H1 (cell line): ENCODE data around the gene ZNF366. TPM values are rescaled to one million over a fixed set of nuclear protein-coding genes. Genes with fewer than 3 reads are reported as not detected.
A peak's percentile ranks its signal among the peaks of the same experiment; 100 is the strongest.

Experiments
- CTCF ChIA-PET: fragments of 300-600 bp; sonication (Branson Sonifier 250); formaldehyde crosslinking; loops from one replicate; lab custom pipeline; 2021; ENCODE audit not compliant: partially characterized antibody; lab: Charles Lee
- POLR2A ChIA-PET: fragments of 300-600 bp; sonication (Branson Sonifier 250); formaldehyde crosslinking; loops from one replicate; lab custom pipeline; 2021; ENCODE audit warnings: inconsistent platforms; ENCODE audit not compliant: partially characterized antibody; lab: Charles Lee
- DNase-seq, 2 experiments: peaks; one replicate each; pipeline versions ENCODE4 v3.0.0 to v3.0.0-alpha.2; 2010 to 2022; ENCODE audit warnings: low spot score in 2 of 2, low read depth in 1 of 2, mixed read lengths in 1 of 2
- FAIRE-seq: peaks from 2 replicates; lab custom pipeline; 2011; peaks lifted over from hg19 to GRCh38; lab: Jason Lieb, UNC
- H2AFZ ChIP-seq: 2 replicates; pipeline ENCODE4 v1.8.1; 2012; ENCODE audit warnings: low read length, inconsistent platforms
- H2AK5ac ChIP-seq: 2 replicates; pipeline ENCODE4 v1.6.1; 2013; ENCODE audit warnings: low read depth, low read length
- H2BK120ac ChIP-seq: replicated peaks from 2 replicates; pipeline ENCODE3; 2013; ENCODE audit warnings: low read depth, low read length, inconsistent platforms
- H2BK12ac ChIP-seq: 2 replicates; pipeline ENCODE4 v1.6.1; 2013; ENCODE audit warnings: low read depth, low read length
- H2BK15ac ChIP-seq: 2 replicates; pipeline ENCODE4 v1.6.1; 2013; ENCODE audit warnings: low read length
- H2BK20ac ChIP-seq: 2 replicates; pipeline ENCODE4 v1.6.1; 2013; ENCODE audit warnings: low read length
- H2BK5ac ChIP-seq: 2 replicates; pipeline ENCODE4 v1.6.1; 2013; ENCODE audit warnings: low read depth, low read length
- H3K14ac ChIP-seq: 2 replicates; pipeline ENCODE4 v1.6.1; 2013; ENCODE audit warnings: inconsistent platforms; ENCODE audit not compliant: insufficient read length
- H3K18ac ChIP-seq: 2 replicates; pipeline ENCODE4 v1.6.1; 2013; ENCODE audit warnings: low read length; ENCODE audit errors: extremely low read depth
- H3K23ac ChIP-seq: 2 replicates; pipeline ENCODE4 v1.6.1; 2013; ENCODE audit warnings: inconsistent platforms; ENCODE audit not compliant: insufficient read length
- H3K23me2 ChIP-seq: 2 replicates; pipeline ENCODE4 v1.6.1; 2013; ENCODE audit warnings: low read depth, low read length
- H3K27ac ChIP-seq: 2 replicates; pipeline ENCODE4 v1.6.1; 2011; ENCODE audit warnings: low read depth, low read length, inconsistent platforms
- H3K27me3 ChIP-seq, 4 experiments: replicated peaks in 1 of 4; 1 replicate in 1 of 4; 2 replicates in 3 of 4; pipeline versions ENCODE4 v1.6.1 to v1.8.1; 2011 to 2013; ENCODE audit warnings: low read length in 3 of 4, mild to moderate bottlenecking in 3 of 4, inconsistent platforms in 2 of 4, mixed read lengths in 2 of 4, moderate library complexity in 1 of 4; ENCODE audit not compliant: control insufficient read depth in 3 of 4, insufficient read depth in 3 of 4; ENCODE audit errors: extremely low read depth in 1 of 4
- H3K36me3 ChIP-seq, 4 experiments: 2 replicates each; pipeline versions ENCODE4 v1.6.1 to v1.8.1; 2011 to 2013; ENCODE audit warnings: mild to moderate bottlenecking in 4 of 4, low read length in 3 of 4, moderate library complexity in 2 of 4, control low read depth in 1 of 4, inconsistent platforms in 1 of 4; ENCODE audit not compliant: insufficient read depth in 4 of 4, control insufficient read depth in 2 of 4
- H3K4ac ChIP-seq: replicated peaks from 2 replicates; pipeline ENCODE3; 2013; ENCODE audit warnings: low read length, low read depth, mixed read lengths, inconsistent platforms; ENCODE audit not compliant: insufficient read length
- H3K4me1 ChIP-seq, 4 experiments: replicated peaks in 1 of 4; 1 replicate in 1 of 4; 2 replicates in 3 of 4; pipeline versions ENCODE4 v1.6.1 to v1.8.1; 2011 to 2013; ENCODE audit warnings: low read length in 3 of 4, inconsistent platforms in 2 of 4, mixed read lengths in 1 of 4; ENCODE audit not compliant: insufficient read depth in 4 of 4, control insufficient read depth in 3 of 4
- H3K4me2 ChIP-seq, 2 experiments: 2 replicates each; pipeline versions ENCODE4 v1.6.1 to v1.8.1; 2011 to 2013; ENCODE audit warnings: low read depth in 2 of 2, low read length in 2 of 2, control low read depth in 1 of 2, inconsistent platforms in 1 of 2, mild to moderate bottlenecking in 1 of 2; ENCODE audit not compliant: insufficient read depth in 1 of 2
- H3K4me3 ChIP-seq, 4 experiments: fragments of 200-600, 300-600 bp in 1 of 4; sonication (generic), shearing (Covaris generic), sonication (Bioruptor Twin) in 1 of 4; 2 replicates each; pipeline versions ENCODE4 v1.5.1 to v1.8.1; 2011 to 2016; ENCODE audit warnings: low read length in 4 of 4, low read depth in 3 of 4, control low read depth in 2 of 4, inconsistent platforms in 2 of 4, mild to moderate bottlenecking in 2 of 4, mixed read lengths in 1 of 4, moderate library complexity in 1 of 4; ENCODE audit not compliant: insufficient read depth in 2 of 4; ENCODE audit errors: extremely low read depth in 1 of 4
- H3K56ac ChIP-seq: replicated peaks from 2 replicates; pipeline ENCODE3; 2013; ENCODE audit warnings: low read depth, mild to moderate bottlenecking, mixed read lengths, low read length, inconsistent platforms; ENCODE audit not compliant: insufficient read length
- H3K79me1 ChIP-seq: 2 replicates; pipeline ENCODE4 v1.6.1; 2013; ENCODE audit warnings: low read depth, low read length, control low read depth
- H3K79me2 ChIP-seq, 2 experiments: 2 replicates each; pipeline versions ENCODE4 v1.6.1 to v1.8.1; 2012 to 2013; ENCODE audit warnings: low read length in 2 of 2, mild to moderate bottlenecking in 2 of 2, inconsistent platforms in 1 of 2; ENCODE audit not compliant: insufficient read depth in 2 of 2, control insufficient read depth in 1 of 2
- H3K9ac ChIP-seq, 4 experiments: replicated peaks in 1 of 4; 1 replicate in 1 of 4; 2 replicates in 3 of 4; pipeline versions ENCODE4 v1.6.1 to v1.8.1; 2011 to 2013; ENCODE audit warnings: low read depth in 3 of 4, low read length in 3 of 4, control low read depth in 2 of 4, mild to moderate bottlenecking in 2 of 4, moderate library complexity in 2 of 4, inconsistent platforms in 1 of 4; ENCODE audit errors: extremely low read depth in 1 of 4
- H3K9me3 ChIP-seq, 2 experiments: 2 replicates each; pipeline versions ENCODE4 v1.6.1 to v1.8.1; 2012 to 2013; ENCODE audit warnings: mild to moderate bottlenecking in 2 of 2, moderate library complexity in 2 of 2, control low read depth in 1 of 2, inconsistent platforms in 1 of 2, low read depth in 1 of 2, low read length in 1 of 2, mixed read lengths in 1 of 2; ENCODE audit not compliant: insufficient read depth in 2 of 2
- H4K20me1 ChIP-seq, 2 experiments: replicated peaks in 1 of 2; 2 replicates each; pipeline versions ENCODE3 to v1.8.1; 2011 to 2013; ENCODE audit warnings: inconsistent platforms in 2 of 2, low read length in 2 of 2, mild to moderate bottlenecking in 1 of 2; ENCODE audit not compliant: insufficient read depth in 2 of 2, control insufficient read depth in 1 of 2
- H4K5ac ChIP-seq: 2 replicates; pipeline ENCODE4 v1.6.1; 2013; ENCODE audit warnings: low read length, low read depth, mixed read lengths, inconsistent platforms; ENCODE audit not compliant: insufficient read length
- H4K8ac ChIP-seq: 2 replicates; pipeline ENCODE4 v1.8.0; 2013; ENCODE audit warnings: mild to moderate bottlenecking, moderate library complexity, low read length, inconsistent platforms; ENCODE audit not compliant: insufficient read depth; ENCODE audit errors: extremely low read depth
- H4K91ac ChIP-seq: replicated peaks from 2 replicates; pipeline ENCODE3; 2013; ENCODE audit warnings: low read length, mixed read lengths, inconsistent platforms; ENCODE audit not compliant: insufficient read length
- CEBPB ChIP-seq: IDR thresholded peaks from 2 replicates; pipeline ENCODE4 v1.6.1; 2012; ENCODE audit warnings: low read depth, low read length
- GABPA ChIP-seq: IDR thresholded peaks from 2 replicates; pipeline ENCODE4 v1.6.1; 2011; ENCODE audit warnings: mild to moderate bottlenecking, low read length, moderate library complexity, borderline replicate concordance; ENCODE audit not compliant: insufficient read depth
- RAD21 ChIP-seq, 2 experiments: IDR thresholded peaks in 1 of 2; conservative IDR thresholded peaks in 1 of 2; 2 replicates each; pipeline ENCODE4 v1.6.1; 2011; ENCODE audit warnings: low read depth in 2 of 2, low read length in 2 of 2, improper control_type of control experiment in 1 of 2, inconsistent platforms in 1 of 2, mild to moderate bottlenecking in 1 of 2, moderate library complexity in 1 of 2
- RFX5 ChIP-seq: IDR thresholded peaks from 2 replicates; pipeline ENCODE4 v1.6.1; 2011; ENCODE audit warnings: low read depth, low read length, improper control_type of control experiment, borderline replicate concordance
- SAP30 ChIP-seq: fragments of 300-600 bp; sonication (generic); IDR thresholded peaks from 2 replicates; pipeline ENCODE4 v1.7.1; 2012; ENCODE audit warnings: low read length, moderate library complexity, mild to moderate bottlenecking, inconsistent platforms; ENCODE audit not compliant: insufficient read depth, insufficient replicate concordance
- SUZ12 ChIP-seq: fragments of 200-600 bp; sonication (generic); IDR thresholded peaks from 2 replicates; pipeline ENCODE4 v1.6.1; 2012; ENCODE audit warnings: mild to moderate bottlenecking, inconsistent platforms, low read length, moderate library complexity, mixed read lengths
- WGBS, 2 experiments: shearing (Covaris generic) in 1 of 2; methylation state at CpG; one replicate each; pipeline versions ENCODE4 v1.1.6 to v1.1.7; 2013 to 2015; ENCODE audit warnings: low lambda C conversion rate in 2 of 2, mixed read lengths in 2 of 2, inconsistent platforms in 1 of 2, low coverage in 1 of 2, missing lambda C conversion rate in 1 of 2; ENCODE audit not compliant: insufficient replicate concordance in 2 of 2, insufficient coverage in 1 of 2, insufficient read length in 1 of 2; ENCODE audit errors: extremely low coverage in 1 of 2, missing lambda C conversion rate in 1 of 2; 5-methylcytosine and 5-hydroxymethylcytosine counted together
- polyA plus RNA-seq, 7 experiments: library from polyadenylated mRNA; depleted of rRNA in 3 of 7; stranded (reverse) in 5 of 7; unstranded in 2 of 7; fragments of >200 nt in 5 of 7; fragments of 200-250 nt in 2 of 7; gene quantifications; 1 replicate in 5 of 7; 2 replicates in 1 of 7; 4 replicates in 1 of 7; pipeline versions ENCODE4 v1.2.1 to v1.2.3, GENCODE V29; 2011 to 2013; ENCODE audit warnings: missing spikeins in 2 of 7, mixed read lengths in 2 of 7
- total RNA-seq: library from RNA; stranded (reverse); fragmentation: NEBNext Ultra II Directional; extraction: Animal tissue kit (Norgen Biotek cat#: 25700); gene quantifications from 2 replicates; pipeline ENCODE4 v1.2.1, GENCODE V29; 2021

Gene ZNF366
- total and polyA plus RNA-seq, 2 of the 8 experiments (the other 6 are each of a cell fraction or from before 2014, with no cell fraction given): not detected

DNA sequence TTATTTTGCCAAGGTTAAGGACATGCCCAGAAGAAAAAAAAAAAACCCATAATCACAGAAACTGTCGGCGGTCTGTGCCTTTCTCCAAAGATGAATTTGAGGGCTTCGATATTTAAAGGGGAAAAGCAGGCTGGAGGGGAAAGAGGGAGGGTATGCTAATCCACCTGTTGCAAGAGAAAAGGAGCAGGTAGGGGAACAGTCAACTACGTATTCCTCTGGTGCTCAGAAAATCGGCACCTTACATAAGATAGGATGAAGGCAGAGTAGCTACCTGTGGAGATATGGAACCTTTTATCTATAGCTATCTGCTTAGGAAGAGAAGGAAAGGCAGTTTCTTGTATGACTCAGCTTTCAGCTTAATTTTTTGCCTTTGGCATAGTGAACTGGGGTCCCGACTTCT, 109.4 kb downstream of the ZNF366 start:
- no peaks in the 10 kb centered on the region for H3K27me3 ChIP-seq
- no peak overlapping the region for H3K9ac ChIP-seq
- no peak overlapping the region for H3K23ac ChIP-seq
- POLR2A ChIA-PET: interaction anchor here (0.9 kb wide), 1 partner anchor 11 kb away, joined by 6 read pairs; no protein-coding TSS in a partner anchor
- FAIRE-seq: peak; percentile 19
- H2BK5ac ChIP-seq: no peak overlapping the region
- H4K20me1 ChIP-seq: no peaks in the 10 kb centered on the region
- H3K79me1 ChIP-seq: no peaks in the 10 kb centered on the region
- no peak for TF ChIP-seq RAD21 (IDR thresholded peaks at IDR 0.05 in 1 of 2, conservative IDR thresholded peaks at IDR 0.05 in 1 of 2; ENCODE audit: low read depth in 2 of 2, low read length in 2 of 2)
- TF ChIP-seq SUZ12: no peak
- no peak for TF ChIP-seq GABPA
- TF ChIP-seq SAP30: no peak
- no peak for TF ChIP-seq CEBPB
- no peak for TF ChIP-seq RFX5
- TF ChIP-seq, all 59 proteins: peak for 0
- Histone ChIP-seq H2AK5ac (no peak overlapping the region), H3K4ac (no peak overlapping the region), H3K9me3 (peaks cover 0 to 5% of the 10 kb centered on the region in 2 experiments; a peak in 1 of 4 replicates), H4K91ac (no peak overlapping the region), H2BK120ac (no peak overlapping the region), H4K8ac (no peak overlapping the region), H3K23me2 (no peaks in the 10 kb centered on the region), H3K14ac (no peak overlapping the region), H2BK12ac (no peak overlapping the region), H3K18ac (no peak overlapping the region), H2BK20ac (no peak overlapping the region), H3K4me3 (no peak overlapping the region), H3K4me2 (peak overlapping the region in 1 of 2 experiments; percentile 30; a peak in 1 of 4 replicates), H3K4me1 (peaks cover 0 to 3% (median under 1%) of the 10 kb centered on the region in 4 experiments; a peak in 1 of 7 replicates), H2AFZ (no peak overlapping the region), H4K5ac (no peak overlapping the region), H3K27ac (no peak overlapping the region), H3K56ac (no peak overlapping the region), H3K36me3 (no peaks in the 10 kb centered on the region), H2BK15ac (no peak overlapping the region), H3K79me2 (no peaks in the 10 kb centered on the region)
- WGBS, 2 experiments: 41% methylated on average over 6 of the region's 6 CpGs; no CpG with 5 or more reads in 1 of the 2 experiments
- DNase-seq: no peak
- CTCF ChIA-PET: no interaction called here
